Panc1 (cell line): ENCODE results near the gene CDKN3. TPM values are rescaled to one million over a fixed set of nuclear protein-coding genes. Genes with fewer than 3 reads are reported as not detected.
"Not testable (repeated sequence)": the region's sequence is repeated elsewhere in the genome, so short reads cannot be mapped to it uniquely, and the experiment has no call there.

Experiments used
- ATAC-seq: fragments of 200-7000 bp; cut with Tn5 transposase; 2 replicates; pipeline ENCODE4 v1.9.1; 2020; ENCODE audit warnings: mild to moderate bottlenecking, moderate library complexity
- BruUV-seq: library from RNA; stranded (reverse); fragments of 400-500 nt; replicated peaks from 2 replicates; lab custom pipeline; 2021; lab: Mats Ljungman, UMichigan
- CTCF ChIA-PET: fragments of 300-600 bp; sonication (Branson Sonifier 250); formaldehyde crosslinking; loops from one replicate; lab custom pipeline; 2022; ENCODE audit warnings: antibody characterized with exemption; lab: Charles Lee
- POLR2A ChIA-PET: fragments of 300-600 bp; sonication (Branson Sonifier 250); formaldehyde crosslinking; loops from one replicate; lab custom pipeline; 2022; ENCODE audit warnings: antibody characterized with exemption; lab: Charles Lee
- DNase-seq: peaks from one replicate; pipeline ENCODE4 v3.0.0-alpha.2; 2010; ENCODE audit warnings: low read depth, low spot score
- H3K27ac ChIP-seq: 2 replicates; pipeline ENCODE4 v1.5.1; 2011; ENCODE audit warnings: mild to moderate bottlenecking, low read length, inconsistent platforms
- H3K27me3 ChIP-seq: fragments of 200-500 bp; sonication (Bioruptor generic); 2 replicates; pipeline ENCODE4 v1.6.0; 2014; ENCODE audit warnings: low read length, inconsistent platforms; ENCODE audit not compliant: control insufficient read depth, insufficient read depth
- H3K36me3 ChIP-seq: fragments of 200-500 bp; sonication (Bioruptor generic); 2 replicates; pipeline ENCODE4 v1.5.1; 2014; ENCODE audit warnings: inconsistent platforms, mild to moderate bottlenecking, low read length, moderate library complexity; ENCODE audit not compliant: control insufficient read depth, insufficient read depth
- H3K4me1 ChIP-seq: 2 replicates; pipeline ENCODE4 v1.5.1; 2011; ENCODE audit warnings: inconsistent platforms, mild to moderate bottlenecking, low read length, moderate library complexity; ENCODE audit not compliant: control insufficient read depth, insufficient read depth
- H3K4me3 ChIP-seq, 2 experiments: 2 replicates each; pipeline ENCODE4 v1.5.1; 2011 to 2012; ENCODE audit warnings: low read depth in 2 of 2, low read length in 2 of 2, mild to moderate bottlenecking in 2 of 2, inconsistent platforms in 1 of 2, moderate library complexity in 1 of 2
- H3K9me3 ChIP-seq: fragments of 200-500 bp; sonication (Bioruptor generic); 2 replicates; pipeline ENCODE4 v1.5.1; 2014; ENCODE audit warnings: low read depth, mild to moderate bottlenecking, inconsistent platforms, low read length, moderate library complexity; ENCODE audit not compliant: control insufficient read depth, insufficient read depth
- POLR2AphosphoS5 ChIP-seq: IDR thresholded peaks from 2 replicates; pipeline ENCODE4 v1.6.1; 2012; ENCODE audit warnings: mild to moderate bottlenecking, low read depth, low read length, moderate library complexity
- SIN3A ChIP-seq: IDR thresholded peaks from 2 replicates; pipeline ENCODE4 v1.6.1; 2012; ENCODE audit warnings: low read depth, mild to moderate bottlenecking, low read length, moderate library complexity, borderline replicate concordance; ENCODE audit not compliant: insufficient read depth
- TCF7L2 ChIP-seq: IDR thresholded peaks from 2 replicates; pipeline ENCODE4 v1.6.1; 2011; ENCODE audit warnings: mild to moderate bottlenecking, low read depth, low read length, inconsistent platforms
- in situ Hi-C: cut with HindIII; loops from 2 replicates; pipeline ENCODE4 v1.10.0; 2016; ENCODE audit warnings: low sequenced_read_pairs, low pct_unique_long_range_greater_than_20kb
- intact Hi-C: fragments of 100-400 bp; cut with micrococcal nuclease; formaldehyde crosslinking; loops from one replicate; pipeline ENCODE4 v1.10.0; 2022; ENCODE audit not compliant: unreplicated experiment
- total RNA-seq: library from RNA; stranded (reverse); gene quantifications from one replicate; pipeline ENCODE4 v1.2.1, GENCODE V29; 2021; ENCODE audit not compliant: unreplicated experiment
- TF ChIP-seq, protein P1 (sequence below), 2 experiments: IDR thresholded peaks; 2 replicates each; pipeline ENCODE4 v1.6.1; 2011 to 2012; ENCODE audit warnings: low read depth in 2 of 2, control low read depth in 1 of 2, low read length in 1 of 2, mild to moderate bottlenecking in 1 of 2, moderate library complexity in 1 of 2; ENCODE audit not compliant: insufficient read depth in 1 of 2
- TF ChIP-seq, protein P2 (sequence below): fragments of 450-650 bp; IDR thresholded peaks from 2 replicates; pipeline ENCODE4 v1.5.1; 2017; ENCODE audit warnings: mild to moderate bottlenecking

The CDKN3 gene
- total RNA-seq, 1 experiment from 2014 or later, result 36.1 TPM

DNA sequence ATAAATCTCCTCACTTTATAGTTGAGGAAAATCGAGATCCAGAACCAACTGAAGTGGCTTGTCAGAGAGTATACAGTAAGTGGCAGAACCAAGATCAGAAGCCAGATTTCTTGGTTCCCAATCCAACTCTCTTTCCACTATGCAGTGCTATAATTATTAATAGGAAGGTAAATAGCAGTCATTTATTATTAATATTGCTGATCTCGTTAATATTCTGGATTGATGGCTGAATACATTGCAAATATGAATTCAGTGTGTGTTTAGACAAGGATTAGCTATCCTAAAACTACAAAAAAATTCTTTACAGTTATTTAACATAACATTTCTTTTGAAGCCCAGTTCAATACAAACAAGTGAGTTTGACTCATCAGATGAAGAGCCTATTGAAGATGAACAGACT is 2.8 kb downstream of the CDKN3 start:
- no peak for TF ChIP-seq POLR2AphosphoS5
- intact Hi-C loops (no loop called here), in situ Hi-C loops (no loop called here)
- no peak for ATAC-seq
- no peak for DNase-seq
- no TSS peak for BruUV-seq
- no peak overlapping the region for H3K4me3 ChIP-seq
- H3K9me3 ChIP-seq, result no peaks in the 10 kb centered on the region
- peaks cover 4% of the 10 kb centered on the region; the same call in 1 of the 2 replicates for H3K4me1 ChIP-seq
- no peak overlapping the region for H3K27ac ChIP-seq
- peaks cover 3% of the 10 kb centered on the region for H3K36me3 ChIP-seq
- ChIA-PET CTCF (no interaction called here), POLR2A (no interaction called here)
- H3K27me3 ChIP-seq, result no peaks in the 10 kb centered on the region

DNA sequence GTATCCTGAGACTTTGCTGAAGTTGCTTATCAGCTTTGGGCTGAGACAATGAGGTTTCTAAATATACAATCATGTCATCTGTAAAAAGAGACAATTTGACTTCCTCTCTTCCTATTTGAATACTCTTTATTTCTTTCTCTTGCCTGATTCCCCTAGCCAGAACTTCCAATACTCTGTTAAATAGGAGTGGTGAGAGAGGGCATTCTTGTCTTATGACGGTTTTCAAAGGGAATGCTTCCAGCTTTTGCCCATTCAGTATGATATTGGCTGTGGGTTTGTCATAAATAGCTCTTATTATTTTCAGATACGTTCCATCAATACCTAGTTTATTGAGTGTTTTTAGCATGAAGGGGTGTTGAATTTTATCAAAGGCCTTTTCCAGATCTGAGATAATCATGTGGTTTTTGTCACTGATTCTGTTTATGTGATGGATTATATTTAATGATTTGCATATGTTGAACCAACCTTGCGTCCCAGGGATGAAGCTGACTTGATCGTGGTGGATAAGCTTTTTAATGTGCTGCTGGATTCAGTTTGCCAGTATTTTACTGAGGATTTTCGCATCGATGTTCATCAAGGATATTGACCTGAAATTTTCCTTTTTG is 6.7 kb downstream of the CDKN3 start:
- H3K4me3 ChIP-seq, H3K36me3 ChIP-seq, in situ Hi-C loops, POLR2A ChIA-PET, ATAC-seq, CTCF ChIA-PET, H3K27me3 ChIP-seq, BruUV-seq, H3K27ac ChIP-seq, H3K9me3 ChIP-seq, DNase-seq, intact Hi-C loops, H3K4me1 ChIP-seq: not testable (repeated sequence)

DNA sequence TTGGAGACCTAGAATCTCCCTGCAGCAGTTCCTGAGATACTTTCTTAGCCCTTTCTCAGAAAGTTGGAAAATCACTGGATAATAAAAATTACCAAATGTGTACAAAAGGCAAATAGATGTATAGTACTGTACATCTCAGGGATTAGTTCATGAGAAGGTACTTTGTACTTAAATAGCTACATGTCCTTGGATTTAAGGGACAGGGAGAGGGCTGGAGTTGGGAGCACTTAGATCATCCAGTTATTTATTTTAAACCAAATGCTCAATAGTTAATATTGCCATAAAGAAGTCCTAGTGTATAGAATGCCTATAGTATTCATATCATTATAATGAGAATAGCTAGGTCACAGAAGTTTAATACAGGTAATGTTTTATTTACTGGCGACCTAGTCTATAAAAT is 13.4 kb downstream of the CDKN3 start:
- H3K4me1 ChIP-seq, result no peaks in the 10 kb centered on the region
- no peak overlapping the region for H3K27ac ChIP-seq
- POLR2A ChIA-PET, result no interaction called here
- intact Hi-C loops, result no loop called here
- DNase-seq (no peak), ATAC-seq (no peak)
- TF ChIP-seq TCF7L2 (no peak), POLR2AphosphoS5 (no peak), SIN3A (no peak)
- TF ChIP-seq, protein P1, sequence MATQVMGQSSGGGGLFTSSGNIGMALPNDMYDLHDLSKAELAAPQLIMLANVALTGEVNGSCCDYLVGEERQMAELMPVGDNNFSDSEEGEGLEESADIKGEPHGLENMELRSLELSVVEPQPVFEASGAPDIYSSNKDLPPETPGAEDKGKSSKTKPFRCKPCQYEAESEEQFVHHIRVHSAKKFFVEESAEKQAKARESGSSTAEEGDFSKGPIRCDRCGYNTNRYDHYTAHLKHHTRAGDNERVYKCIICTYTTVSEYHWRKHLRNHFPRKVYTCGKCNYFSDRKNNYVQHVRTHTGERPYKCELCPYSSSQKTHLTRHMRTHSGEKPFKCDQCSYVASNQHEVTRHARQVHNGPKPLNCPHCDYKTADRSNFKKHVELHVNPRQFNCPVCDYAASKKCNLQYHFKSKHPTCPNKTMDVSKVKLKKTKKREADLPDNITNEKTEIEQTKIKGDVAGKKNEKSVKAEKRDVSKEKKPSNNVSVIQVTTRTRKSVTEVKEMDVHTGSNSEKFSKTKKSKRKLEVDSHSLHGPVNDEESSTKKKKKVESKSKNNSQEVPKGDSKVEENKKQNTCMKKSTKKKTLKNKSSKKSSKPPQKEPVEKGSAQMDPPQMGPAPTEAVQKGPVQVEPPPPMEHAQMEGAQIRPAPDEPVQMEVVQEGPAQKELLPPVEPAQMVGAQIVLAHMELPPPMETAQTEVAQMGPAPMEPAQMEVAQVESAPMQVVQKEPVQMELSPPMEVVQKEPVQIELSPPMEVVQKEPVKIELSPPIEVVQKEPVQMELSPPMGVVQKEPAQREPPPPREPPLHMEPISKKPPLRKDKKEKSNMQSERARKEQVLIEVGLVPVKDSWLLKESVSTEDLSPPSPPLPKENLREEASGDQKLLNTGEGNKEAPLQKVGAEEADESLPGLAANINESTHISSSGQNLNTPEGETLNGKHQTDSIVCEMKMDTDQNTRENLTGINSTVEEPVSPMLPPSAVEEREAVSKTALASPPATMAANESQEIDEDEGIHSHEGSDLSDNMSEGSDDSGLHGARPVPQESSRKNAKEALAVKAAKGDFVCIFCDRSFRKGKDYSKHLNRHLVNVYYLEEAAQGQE (IDR thresholded peaks at IDR 0.05; ENCODE audit: insufficient read depth in 1 of 2, low read depth in 2 of 2, low read length in 1 of 2), result no peak
- TF ChIP-seq, protein P2, sequence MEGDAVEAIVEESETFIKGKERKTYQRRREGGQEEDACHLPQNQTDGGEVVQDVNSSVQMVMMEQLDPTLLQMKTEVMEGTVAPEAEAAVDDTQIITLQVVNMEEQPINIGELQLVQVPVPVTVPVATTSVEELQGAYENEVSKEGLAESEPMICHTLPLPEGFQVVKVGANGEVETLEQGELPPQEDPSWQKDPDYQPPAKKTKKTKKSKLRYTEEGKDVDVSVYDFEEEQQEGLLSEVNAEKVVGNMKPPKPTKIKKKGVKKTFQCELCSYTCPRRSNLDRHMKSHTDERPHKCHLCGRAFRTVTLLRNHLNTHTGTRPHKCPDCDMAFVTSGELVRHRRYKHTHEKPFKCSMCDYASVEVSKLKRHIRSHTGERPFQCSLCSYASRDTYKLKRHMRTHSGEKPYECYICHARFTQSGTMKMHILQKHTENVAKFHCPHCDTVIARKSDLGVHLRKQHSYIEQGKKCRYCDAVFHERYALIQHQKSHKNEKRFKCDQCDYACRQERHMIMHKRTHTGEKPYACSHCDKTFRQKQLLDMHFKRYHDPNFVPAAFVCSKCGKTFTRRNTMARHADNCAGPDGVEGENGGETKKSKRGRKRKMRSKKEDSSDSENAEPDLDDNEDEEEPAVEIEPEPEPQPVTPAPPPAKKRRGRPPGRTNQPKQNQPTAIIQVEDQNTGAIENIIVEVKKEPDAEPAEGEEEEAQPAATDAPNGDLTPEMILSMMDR, result no peak
- no peak overlapping the region for H3K4me3 ChIP-seq
- in situ Hi-C loops, result no loop called here
- H3K27me3 ChIP-seq, result no peaks in the 10 kb centered on the region
- H3K9me3 ChIP-seq, result no peaks in the 10 kb centered on the region
- CTCF ChIA-PET, result no interaction called here
- BruUV-seq, result no TSS peak
- H3K36me3 ChIP-seq, result peaks cover 3% of the 10 kb centered on the region; the same call in 1 of the 2 replicates
